SU-DHL-6 (cell line): Measurements from ENCODE around the gene SERPINA1.

Experiments
- EZH2phosphoT487 ChIP-seq: fragments of 200-600 bp; sonication (generic), shearing (Covaris generic); conservative IDR thresholded peaks from 2 replicates; pipeline ENCODE4 v1.6.1; 2018; ENCODE audit warnings: mild to moderate bottlenecking, antibody characterized with exemption, low read length, moderate library complexity, mixed read lengths
- TF ChIP-seq, protein P1 (sequence below): fragments of 200-600 bp; sonication (generic); IDR thresholded peaks from one replicate; pipeline ENCODE4 v1.5.1; 2017; ENCODE audit warnings: antibody characterized with exemption, mild to moderate bottlenecking, low read length, moderate library complexity; ENCODE audit not compliant: insufficient read depth, poor library complexity, severe bottlenecking

DNA sequence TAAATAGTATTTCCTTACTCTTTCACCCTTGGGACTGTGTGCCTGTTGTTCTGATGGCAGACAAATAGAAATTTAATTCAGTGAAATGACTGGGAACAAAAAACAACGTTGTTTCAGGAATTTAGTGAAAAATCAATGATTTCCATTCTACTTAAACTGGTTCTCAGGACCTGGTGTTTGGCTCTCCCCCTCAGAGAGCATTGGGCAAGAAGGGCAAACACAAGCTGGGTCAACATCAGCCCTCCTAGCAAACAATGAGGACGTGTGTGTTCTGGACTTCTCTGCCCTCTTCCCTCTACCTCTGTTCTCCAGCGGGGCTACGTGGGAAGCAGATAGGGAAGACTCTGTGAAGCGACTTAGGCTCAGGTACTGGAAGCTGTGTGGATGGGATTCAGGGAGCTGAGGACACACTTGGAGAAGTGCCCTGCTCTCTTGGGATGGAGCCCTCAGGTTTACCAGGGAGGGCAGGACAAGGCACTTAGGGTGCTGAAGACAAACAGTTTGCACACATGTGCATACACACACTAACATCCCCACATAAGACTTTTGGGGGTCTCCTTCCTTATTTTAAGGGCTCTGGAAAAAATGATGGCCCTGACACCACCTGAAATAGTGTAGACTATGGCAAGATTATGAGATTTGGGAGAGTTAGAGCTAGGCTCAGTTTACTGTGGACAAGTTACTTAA is 7.6 kb upstream of the SERPINA1 start:
- TF ChIP-seq, protein P1, sequence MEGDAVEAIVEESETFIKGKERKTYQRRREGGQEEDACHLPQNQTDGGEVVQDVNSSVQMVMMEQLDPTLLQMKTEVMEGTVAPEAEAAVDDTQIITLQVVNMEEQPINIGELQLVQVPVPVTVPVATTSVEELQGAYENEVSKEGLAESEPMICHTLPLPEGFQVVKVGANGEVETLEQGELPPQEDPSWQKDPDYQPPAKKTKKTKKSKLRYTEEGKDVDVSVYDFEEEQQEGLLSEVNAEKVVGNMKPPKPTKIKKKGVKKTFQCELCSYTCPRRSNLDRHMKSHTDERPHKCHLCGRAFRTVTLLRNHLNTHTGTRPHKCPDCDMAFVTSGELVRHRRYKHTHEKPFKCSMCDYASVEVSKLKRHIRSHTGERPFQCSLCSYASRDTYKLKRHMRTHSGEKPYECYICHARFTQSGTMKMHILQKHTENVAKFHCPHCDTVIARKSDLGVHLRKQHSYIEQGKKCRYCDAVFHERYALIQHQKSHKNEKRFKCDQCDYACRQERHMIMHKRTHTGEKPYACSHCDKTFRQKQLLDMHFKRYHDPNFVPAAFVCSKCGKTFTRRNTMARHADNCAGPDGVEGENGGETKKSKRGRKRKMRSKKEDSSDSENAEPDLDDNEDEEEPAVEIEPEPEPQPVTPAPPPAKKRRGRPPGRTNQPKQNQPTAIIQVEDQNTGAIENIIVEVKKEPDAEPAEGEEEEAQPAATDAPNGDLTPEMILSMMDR: no peak
- TF ChIP-seq EZH2phosphoT487: no peak
